ENCODE measurements around the gene ATP13A5. TPM values are rescaled to one million over a fixed set of nuclear protein-coding genes. Genes with fewer than 3 reads are reported as not detected.

Gene ATP13A5
- total and polyA plus RNA-seq, 2 experiments from 2014 or later: not detected

GRCh38 chr3:193314161-193314560 is 64.4 kb downstream of the ATP13A5 start:
- H3K4me3 ChIP-seq: no peak overlapping the region
- ATAC-seq (peak; percentile 76), DNase-seq (ENCODE audit: low spot score) (peak; percentile 12)
- Mint-ChIP-seq H3K27ac (no peak overlapping the region), H3K36me3 (ENCODE audit: low read depth) (no peaks in the 10 kb centered on the region), H3K4me1 (peaks cover 12% of the 10 kb centered on the region), H3K4me3 (no peak overlapping the region), H3K27me3 (ENCODE audit: insufficient read depth, low read depth, poor library complexity) (peaks cover 2% of the 10 kb centered on the region), H3K9me3 (no peaks in the 10 kb centered on the region)
- H3K4me2 ChIP-seq: no peak overlapping the region
- H3K27me3 ChIP-seq (ENCODE audit: insufficient read depth): no peaks in the 10 kb centered on the region
- no peaks in the 10 kb centered on the region for H3K79me2 ChIP-seq (replicated peaks; ENCODE audit: insufficient read depth)
- no peak overlapping the region for H3K27ac ChIP-seq (ENCODE audit: low read depth)
- H3K4me1 ChIP-seq (ENCODE audit: insufficient read depth): peaks cover 14% of the 10 kb centered on the region
- H3K36me3 ChIP-seq (ENCODE audit: insufficient read depth): no peaks in the 10 kb centered on the region
- H2AFZ ChIP-seq: 0 out of 2 replicates have a peak overlapping the region, but pooled peaks have one; percentile 53
- TF ChIP-seq ZNF331 (CRISPR knock-in tag; IDR thresholded peaks at IDR 0.05; ENCODE audit: low read depth): no peak
- TF ChIP-seq ETS1 (IDR thresholded peaks at IDR 0.05): no peak
- no peak for TF ChIP-seq STAT1 (IDR thresholded peaks at IDR 0.05; ENCODE audit: unreplicated experiment)
- TF ChIP-seq ZNF462 (CRISPR knock-in tag; IDR thresholded peaks at IDR 0.05): no peak
- TF ChIP-seq CTCF (conservative IDR thresholded peaks at IDR 0.05; ENCODE audit: low read depth in 2 of 2): peak; percentile 49 to 60
- TF ChIP-seq NANOG (IDR thresholded peaks at IDR 0.05; ENCODE audit: borderline replicate concordance): no peak
- TF ChIP-seq JUNB (IDR thresholded peaks at IDR 0.05; ENCODE audit: unreplicated experiment): no peak
- TF ChIP-seq ZNF114 (CRISPR knock-in tag; IDR thresholded peaks at IDR 0.05): no peak
- no peaks in the 10 kb centered on the region for H4K20me1 ChIP-seq (replicated peaks; ENCODE audit: insufficient read depth)
- peaks cover 2% of the 10 kb centered on the region for H3K9me2 ChIP-seq (ENCODE audit: insufficient read depth)
- H3F3A ChIP-seq (replicated peaks; ENCODE audit: low read depth): no peaks in the 10 kb centered on the region
